GM12891 (cell line): Measurements from ENCODE around the gene EIF3I.

Source experiments
- DNase-seq: peaks from one replicate; pipeline ENCODE4 v3.0.0; 2011; ENCODE audit warnings: low spot score; ENCODE audit not compliant: insufficient read length
- FAIRE-seq: peaks from 2 replicates; lab custom pipeline; 2011; peaks lifted over from hg19 to GRCh38; lab: Jason Lieb, UNC
- PAX5 ChIP-seq: IDR thresholded peaks from 2 replicates; pipeline ENCODE4 v1.6.1; 2011; ENCODE audit warnings: low read length, moderate library complexity, mild to moderate bottlenecking; ENCODE audit not compliant: insufficient read depth, severe bottlenecking
- POLR2A ChIP-seq: IDR thresholded peaks from 2 replicates; pipeline ENCODE4 v1.6.1; 2011; ENCODE audit warnings: low read depth, low read length, control low read depth
- POLR2AphosphoS5 ChIP-seq: IDR thresholded peaks from 2 replicates; pipeline ENCODE4 v1.6.1; 2011; ENCODE audit warnings: low read depth, low read length, control low read depth
- POU2F2 ChIP-seq: IDR thresholded peaks from 2 replicates; pipeline ENCODE4 v1.6.1; 2011; ENCODE audit warnings: low read depth, mild to moderate bottlenecking, control low read depth, low read length, moderate library complexity
- SPI1 ChIP-seq: IDR thresholded peaks from 2 replicates; pipeline ENCODE4 v1.6.1; 2011; ENCODE audit warnings: low read depth, low read length, control low read depth
- TAF1 ChIP-seq: IDR thresholded peaks from 2 replicates; pipeline ENCODE4 v1.6.1; 2011; ENCODE audit warnings: low read depth, low read length, control low read depth

EIF3I gene

DNA sequence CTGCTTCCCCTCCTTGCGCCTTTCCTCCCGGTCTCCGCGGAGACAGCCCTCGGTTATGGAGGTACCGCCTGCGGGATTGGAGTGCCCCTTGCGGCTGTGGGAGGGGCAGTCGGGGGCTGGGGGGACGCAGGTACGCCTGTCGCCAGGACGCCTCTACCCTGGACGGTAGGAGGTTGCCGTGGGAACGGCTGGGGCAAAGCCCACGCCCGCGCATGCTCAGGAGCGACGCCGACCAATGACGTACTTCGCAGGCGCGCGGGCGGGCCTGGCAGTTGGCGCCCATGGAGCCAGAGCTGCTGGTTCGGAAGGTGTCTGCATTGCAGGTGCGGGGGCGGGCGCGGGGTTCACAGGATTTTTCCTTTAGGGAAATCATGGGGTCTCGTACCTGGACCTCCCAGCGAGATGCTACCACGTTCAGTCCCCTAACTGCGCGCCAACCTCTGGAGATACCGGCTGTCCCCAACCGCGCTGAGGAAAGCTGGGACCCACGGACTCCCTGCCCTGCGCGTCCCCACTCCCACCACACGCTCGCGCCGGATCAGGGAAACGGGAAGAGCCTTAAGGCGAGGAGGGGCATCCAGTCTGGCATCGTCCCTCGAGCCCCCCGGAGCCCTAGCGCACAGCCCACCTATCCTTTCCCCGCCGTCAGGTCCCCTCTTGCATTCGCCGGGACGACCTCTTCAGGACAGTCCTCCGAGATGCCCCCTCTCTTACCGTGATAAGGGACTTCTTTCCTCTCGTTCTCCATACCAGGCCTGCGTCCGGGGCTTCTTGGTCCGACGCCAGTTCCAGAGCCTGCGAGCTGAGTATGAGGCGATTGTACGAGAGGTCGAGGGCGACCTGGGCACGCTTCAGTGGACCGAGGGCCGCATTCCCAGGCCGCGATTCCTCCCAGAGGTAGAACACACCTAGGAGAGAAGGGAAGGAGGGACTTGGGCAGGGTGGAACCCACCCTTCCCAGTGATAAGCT, 16.5 kb upstream of the EIF3I start, which contains the start of gene IQCC:
Gene IQCC, plus strand, starts transcription at position 271 of the 970 bp plus-strand sequence. Its CDS starts 11 bp downstream, at position 282.
- TF ChIP-seq PAX5 (no peak), SPI1 (no peak), POLR2A (peak; percentile 69), TAF1 (0 out of 2 replicates have a peak, but pooled peaks have one; percentile 16), POU2F2 (no peak; the same call in 1 of the 2 replicates), POLR2AphosphoS5 (peak; percentile 83)
- FAIRE-seq (peak; percentile 98), DNase-seq (peak; percentile 93)

DNA sequence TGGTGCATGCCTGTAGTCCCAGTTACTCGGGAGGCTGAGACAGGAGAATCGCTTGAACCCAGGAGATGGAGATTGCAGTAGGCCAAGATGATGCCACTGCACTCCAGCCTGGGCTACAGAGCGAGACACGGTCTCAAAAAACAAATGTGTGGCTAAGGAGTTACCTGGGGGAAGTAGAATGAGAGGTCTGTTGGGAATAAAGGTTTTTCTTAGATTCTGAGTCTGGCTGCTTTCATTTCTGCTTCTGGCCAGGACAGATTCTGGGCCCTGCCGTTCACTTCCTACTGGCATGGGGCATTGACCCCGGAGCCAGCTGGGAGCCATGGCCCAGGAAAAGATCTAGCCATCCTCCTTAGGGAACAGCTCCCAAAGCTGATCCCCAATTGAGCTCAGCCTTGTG, 13.7 kb upstream of the EIF3I start:
- no peak for TF ChIP-seq POU2F2
- no peak; the same call in 1 of the 2 replicates for TF ChIP-seq SPI1
- no peak for TF ChIP-seq POLR2A
- no peak for TF ChIP-seq PAX5
- no peak for TF ChIP-seq POLR2AphosphoS5
- TF ChIP-seq TAF1: no peak
- FAIRE-seq: no peak
- no peak for DNase-seq

DNA sequence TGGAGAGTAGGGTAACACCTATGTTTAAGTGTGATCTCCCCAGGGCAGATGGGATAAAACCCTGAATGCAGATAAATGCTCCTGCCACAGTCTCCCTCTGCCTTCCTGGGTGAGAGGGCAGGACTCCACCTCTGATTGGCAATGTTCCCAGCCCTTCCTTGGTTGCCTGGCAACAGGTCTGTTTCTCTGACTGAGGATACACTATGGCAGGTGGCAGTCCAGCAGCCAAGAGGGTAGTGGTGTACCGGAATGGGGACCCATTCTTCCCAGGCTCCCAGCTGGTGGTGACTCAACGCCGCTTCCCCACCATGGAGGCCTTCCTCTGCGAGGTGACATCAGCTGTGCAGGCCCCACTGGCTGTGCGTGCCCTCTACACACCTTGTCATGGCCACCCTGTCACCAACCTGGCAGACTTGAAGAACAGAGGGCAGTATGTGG, 13.3 kb upstream of the EIF3I start, which contains the start of gene DCDC2B:
Gene DCDC2B, plus strand, starts transcription at position 199 of the 438 bp plus-strand sequence. Its CDS starts 5 bp downstream, at position 204.
- TF ChIP-seq POU2F2: no peak
- no peak for TF ChIP-seq SPI1
- DNase-seq: no peak
- FAIRE-seq: peak; percentile 20

DNA sequence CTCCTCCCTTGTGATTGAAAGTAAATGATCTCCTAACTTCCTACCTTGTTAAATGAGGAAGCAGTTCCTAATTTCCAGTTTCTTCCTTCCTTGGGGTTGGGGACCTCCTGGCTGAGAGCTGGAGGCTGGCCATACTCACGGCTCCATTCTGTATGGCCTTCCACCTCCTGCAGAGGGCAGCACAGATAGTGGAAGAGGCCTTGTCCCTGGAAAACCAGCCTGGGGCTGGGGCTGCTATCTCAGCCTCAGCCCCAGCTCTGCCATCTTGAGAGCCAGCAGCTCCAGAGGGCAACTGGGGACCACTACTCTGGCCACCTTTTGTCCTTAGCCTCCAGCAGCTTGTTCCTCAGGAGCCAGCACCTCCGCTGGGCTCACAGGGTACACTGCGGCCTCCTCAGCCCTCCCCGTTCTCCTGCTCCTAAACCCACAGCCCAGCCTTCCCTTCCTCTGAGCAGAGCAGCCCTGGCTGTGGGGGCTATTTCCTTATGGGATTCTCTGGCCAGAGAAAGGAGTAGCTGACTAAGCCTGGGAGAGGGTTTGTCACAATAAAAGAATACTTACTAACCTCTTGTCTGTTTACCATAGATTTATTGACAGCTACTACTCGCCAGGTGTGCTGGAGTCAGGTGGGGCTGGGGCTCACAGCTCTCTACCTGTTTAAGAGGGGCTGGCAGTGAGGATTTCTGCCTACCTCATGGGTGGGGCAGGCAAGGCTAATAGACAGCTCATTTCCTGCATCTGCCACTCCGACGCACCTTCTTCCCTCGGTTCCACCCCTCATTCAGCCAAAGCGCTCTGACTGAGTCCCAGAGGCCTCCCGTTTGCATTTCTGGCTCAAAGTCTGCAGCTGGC, 6.4 kb upstream of the EIF3I start:
- TF ChIP-seq TAF1 (no peak), PAX5 (no peak), POU2F2 (no peak), POLR2AphosphoS5 (no peak), SPI1 (no peak), POLR2A (no peak)
- peak; percentile 56 for DNase-seq
- peak; percentile 81 for FAIRE-seq

DNA sequence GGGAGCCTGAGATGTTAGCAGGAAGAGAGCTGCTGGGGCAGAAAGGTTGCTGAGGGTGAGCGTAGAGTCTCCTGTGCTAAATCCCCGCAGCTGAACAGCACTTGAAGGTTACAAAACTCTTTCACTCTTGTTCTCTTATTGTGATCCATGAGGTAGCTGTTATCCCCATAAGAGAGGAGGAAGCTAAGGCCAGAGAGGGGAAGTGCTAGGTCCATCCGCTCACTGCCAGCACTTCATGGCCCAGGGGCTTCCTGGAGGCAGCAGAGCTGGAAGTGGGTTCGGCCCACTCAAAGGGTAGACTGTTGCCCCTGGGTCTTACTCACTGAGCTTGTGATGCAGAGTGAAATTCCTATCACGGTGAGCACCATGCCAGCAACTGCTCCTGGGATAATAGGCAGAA, 5.6 kb upstream of the EIF3I start:
- no peak for DNase-seq
- TF ChIP-seq POLR2AphosphoS5 (no peak), TAF1 (no peak), POLR2A (no peak), POU2F2 (no peak), SPI1 (no peak), PAX5 (no peak)
- no peak for FAIRE-seq

DNA sequence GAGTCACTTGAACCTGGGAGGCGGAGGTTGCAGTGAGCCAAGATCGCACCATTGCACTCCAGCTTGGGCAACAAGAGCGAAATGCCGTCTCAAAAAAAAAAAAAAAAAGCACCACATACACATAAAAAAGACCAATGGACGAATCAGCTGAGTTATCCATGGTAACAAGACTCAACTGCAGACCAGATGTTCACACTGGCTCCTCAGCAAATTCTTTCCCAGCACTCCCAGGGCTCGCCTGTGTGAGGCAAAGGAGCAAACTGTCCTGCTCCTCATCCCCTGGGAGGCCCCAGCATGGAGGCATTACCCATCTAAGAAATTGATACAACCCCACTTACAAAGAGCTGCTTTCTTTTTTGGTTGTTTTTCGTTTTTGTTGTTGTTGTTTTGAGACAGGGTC, 3.2 kb upstream of the EIF3I start:
- TF ChIP-seq POLR2AphosphoS5: no peak
- no peak for TF ChIP-seq POU2F2
- TF ChIP-seq TAF1: no peak
- no peak for TF ChIP-seq SPI1
- TF ChIP-seq POLR2A: no peak
- TF ChIP-seq PAX5: no peak
- DNase-seq (no peak), FAIRE-seq (no peak)

DNA sequence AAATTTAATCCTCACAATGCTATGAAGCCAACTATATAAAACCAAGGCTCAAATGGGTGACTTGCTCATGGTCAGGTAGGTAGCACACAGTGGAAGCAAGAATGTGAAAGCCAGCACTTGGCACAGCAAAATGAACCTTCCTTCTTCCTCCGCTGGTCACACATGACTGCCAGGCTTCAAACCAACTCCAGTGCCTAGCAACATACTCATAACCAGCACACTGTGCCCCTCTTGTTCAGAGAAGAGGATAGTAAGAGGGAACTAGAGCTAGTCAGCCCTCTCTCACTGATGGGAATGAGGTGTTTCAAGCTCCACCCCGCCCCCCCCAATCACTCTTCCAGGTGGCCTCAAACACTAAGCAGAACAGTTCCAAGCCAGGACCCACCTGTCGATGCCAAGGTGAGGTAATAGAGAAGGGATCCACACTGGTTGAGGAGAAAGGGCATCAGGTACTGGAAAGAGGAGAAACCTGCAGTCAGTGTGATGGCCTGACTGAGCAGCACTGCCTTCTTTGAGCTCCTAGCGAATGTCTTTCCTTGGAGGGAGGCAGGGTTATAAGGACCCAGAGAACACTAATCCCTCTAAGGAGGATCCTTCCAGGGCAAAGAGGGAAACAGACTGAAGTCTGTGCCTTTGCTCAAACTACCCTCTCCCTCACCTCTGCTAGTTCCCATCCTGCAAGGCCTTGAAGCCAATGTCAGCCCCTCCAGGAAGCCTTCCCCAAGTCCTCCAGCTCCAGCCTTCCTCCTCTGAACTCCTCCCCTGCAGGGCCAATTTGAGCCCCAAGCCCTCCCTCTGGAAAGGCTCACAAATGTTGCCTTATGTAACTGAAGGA, 1.2 kb upstream of the EIF3I start:
- TF ChIP-seq PAX5 (no peak), POU2F2 (no peak), SPI1 (no peak), POLR2AphosphoS5 (no peak), TAF1 (no peak), POLR2A (no peak)
- FAIRE-seq (no peak), DNase-seq (no peak)

DNA sequence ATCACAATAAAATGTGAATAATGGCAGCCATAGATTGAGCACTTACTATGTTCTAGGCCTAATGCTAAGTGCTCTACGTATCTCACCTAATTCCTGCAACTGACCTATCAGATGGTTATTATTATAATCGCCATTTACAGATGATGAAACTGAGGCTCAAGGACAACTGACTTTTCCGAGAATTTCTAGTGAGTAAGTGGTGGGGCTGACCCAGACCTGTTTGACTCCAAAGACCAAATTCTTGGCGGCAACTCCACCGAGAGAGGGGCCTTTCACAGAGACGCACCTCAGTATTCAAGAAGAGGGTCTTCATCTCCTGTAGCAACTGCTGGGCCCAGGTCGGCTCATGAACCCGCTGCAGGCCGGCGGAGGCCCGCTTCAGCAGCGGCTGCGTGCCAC, 627 bp upstream of the EIF3I start:
- no peak for TF ChIP-seq TAF1
- TF ChIP-seq POLR2AphosphoS5: no peak
- TF ChIP-seq POU2F2: no peak
- TF ChIP-seq PAX5: no peak
- no peak for TF ChIP-seq SPI1
- TF ChIP-seq POLR2A: no peak

DNA sequence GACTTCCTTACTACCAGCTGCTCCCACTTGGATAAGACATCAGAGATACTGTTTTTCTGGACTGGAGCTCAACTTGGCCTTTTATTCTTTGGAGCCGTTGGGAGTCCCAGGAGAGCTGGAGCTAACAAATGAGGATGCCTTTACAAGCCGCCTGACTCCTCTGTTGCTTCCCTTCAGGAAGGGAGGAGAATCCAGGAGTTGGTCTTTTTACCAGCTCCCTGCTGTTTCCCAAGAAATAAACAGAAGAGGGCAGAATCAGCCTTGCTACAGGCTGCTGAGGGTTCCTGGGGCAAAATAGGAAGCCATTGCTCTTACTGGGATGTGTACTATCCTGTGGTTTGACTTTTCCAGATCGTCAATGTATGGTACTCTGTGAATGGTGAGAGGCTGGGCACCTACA, 1.5 kb downstream of the EIF3I start:
- no peak for FAIRE-seq
- TF ChIP-seq POLR2AphosphoS5 (no peak), SPI1 (no peak), TAF1 (no peak), POLR2A (no peak), POU2F2 (no peak), PAX5 (no peak)

More for the DNA sequence above, 627 bp upstream of the EIF3I start:
- no peak for DNase-seq
- FAIRE-seq: peak; percentile 33

More for the DNA sequence above, 1.5 kb downstream of the EIF3I start:
- no peak for DNase-seq
